ENCODE measurements around the gene LDLRAD4.

GRCh38 chr18:13202571-13202970, 16.0 kb upstream of the LDLRAD4 start:
- TF ChIP-seq CTCF (IDR thresholded peaks at IDR 0.05): no peak
- TF ChIP-seq POLR2A (IDR thresholded peaks at IDR 0.05): no peak
